Measurements from ENCODE around the gene CDADC1. TPM values are rescaled to one million over a fixed set of nuclear protein-coding genes. Genes with fewer than 3 reads are reported as not detected.

CDADC1 gene
- total and polyA plus RNA-seq, 2 experiments from 2014 or later: 9.1 to 12.7 TPM

DNA sequence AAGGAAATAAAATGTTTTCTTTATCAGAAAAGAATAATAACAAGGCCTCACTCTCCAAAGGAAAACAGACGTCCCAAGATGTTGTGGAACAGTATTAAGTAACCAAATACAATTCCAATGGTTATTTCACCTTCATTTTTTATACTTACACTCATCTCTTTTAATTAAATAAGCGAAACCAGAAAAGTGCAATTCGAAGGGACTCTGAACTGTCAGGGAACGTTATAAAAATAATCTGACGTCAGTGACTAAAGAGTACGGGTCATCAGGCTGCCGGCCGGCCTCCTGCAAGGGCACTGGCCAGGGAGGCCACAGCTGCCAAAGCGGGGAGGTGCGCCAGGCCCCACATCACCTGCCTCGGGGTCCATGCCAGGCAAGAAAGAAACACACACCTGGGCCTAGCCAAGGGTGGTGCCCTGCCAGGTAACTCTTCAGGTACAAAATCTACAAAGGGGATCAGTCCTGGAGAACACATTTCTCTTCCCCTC lies 61.2 kb downstream of the CDADC1 start:
- TF ChIP-seq CTCF (IDR thresholded peaks at IDR 0.05; ENCODE audit: low read depth, low read length): no peak
- Histone ChIP-seq H3K36me3 (peaks cover 8% of the 10 kb centered on the region), H3K4me3 (no peak overlapping the region), H3K4me1 (ENCODE audit: low read depth) (no peaks in the 10 kb centered on the region), H3K9me3 (ENCODE audit: low read depth) (no peaks in the 10 kb centered on the region), H3K27me3 (no peaks in the 10 kb centered on the region), H3K27ac (no peak overlapping the region)
- no peak for DNase-seq (ENCODE audit: low read depth in 1 of 2, low spot score in 1 of 2)

- TF ChIP-seq CTCF (IDR thresholded peaks at IDR 0.05; ENCODE audit: low read depth, low read length): no peak
- Histone ChIP-seq H3K4me1 (ENCODE audit: low read depth) (no peaks in the 10 kb centered on the region), H3K27me3 (no peaks in the 10 kb centered on the region), H3K9me3 (ENCODE audit: low read depth) (no peaks in the 10 kb centered on the region), H3K36me3 (peaks cover 8% of the 10 kb centered on the region), H3K27ac (no peak overlapping the region), H3K4me3 (no peak overlapping the region)
- DNase-seq (ENCODE audit: low read depth in 1 of 2, low spot score in 1 of 2): no peak
Observed at GRCh38 chr13:49310251-49310650, 62.5 kb downstream of the CDADC1 start.

- Histone ChIP-seq H3K36me3 (peaks cover 8% of the 10 kb centered on the region), H3K4me3 (no peak overlapping the region), H3K9me3 (ENCODE audit: low read depth) (no peaks in the 10 kb centered on the region), H3K4me1 (ENCODE audit: low read depth) (no peaks in the 10 kb centered on the region), H3K27me3 (no peaks in the 10 kb centered on the region), H3K27ac (no peak overlapping the region)
- no peak for TF ChIP-seq CTCF (IDR thresholded peaks at IDR 0.05; ENCODE audit: low read depth, low read length)
- no peak for DNase-seq (ENCODE audit: low read depth in 1 of 2, low spot score in 1 of 2)
Observed at GRCh38 chr13:49311816-49312215, 64.1 kb downstream of the CDADC1 start.

DNA sequence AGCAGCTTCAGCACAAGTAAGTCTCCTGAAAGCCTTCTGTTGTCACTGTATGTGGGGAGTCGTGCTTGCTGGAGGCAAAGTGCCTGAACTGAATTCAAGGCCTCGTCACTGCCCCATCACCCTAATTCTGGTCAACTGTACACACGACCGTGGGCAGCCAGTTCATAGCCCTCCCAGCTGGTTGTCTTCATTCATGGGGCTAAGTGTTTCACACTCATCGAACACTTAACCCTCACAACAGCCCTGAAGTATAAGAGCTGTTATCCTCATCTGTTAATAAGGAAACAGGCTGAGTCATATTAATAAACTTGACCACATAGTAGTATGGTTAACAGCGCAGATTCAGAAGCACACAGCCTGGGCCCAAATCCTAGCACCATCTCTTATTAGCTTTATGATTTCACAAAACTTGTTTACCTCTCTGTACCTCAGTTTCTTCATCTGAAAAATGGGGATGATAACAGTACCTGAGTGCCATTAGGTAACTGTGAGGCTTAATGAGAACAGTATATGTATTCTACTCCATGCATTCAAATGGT lies 66.7 kb downstream of the CDADC1 start:
- H3K4me1 ChIP-seq (ENCODE audit: low read depth): no peaks in the 10 kb centered on the region
- no peak overlapping the region for H3K4me3 ChIP-seq
- no peak overlapping the region for H3K27ac ChIP-seq
- no peaks in the 10 kb centered on the region for H3K27me3 ChIP-seq
- H3K36me3 ChIP-seq: peaks cover 8% of the 10 kb centered on the region
- peak in 1 of 2 donors; percentile 45 for DNase-seq (ENCODE audit: low read depth in 1 of 2, low spot score in 1 of 2)
- TF ChIP-seq CTCF (IDR thresholded peaks at IDR 0.05; ENCODE audit: low read depth, low read length): no peak
- no peaks in the 10 kb centered on the region for H3K9me3 ChIP-seq (ENCODE audit: low read depth)

- Histone ChIP-seq H3K9me3 (ENCODE audit: low read depth) (no peaks in the 10 kb centered on the region), H3K27ac (no peak overlapping the region), H3K4me3 (no peak overlapping the region), H3K27me3 (no peaks in the 10 kb centered on the region), H3K36me3 (peaks cover 4% of the 10 kb centered on the region), H3K4me1 (ENCODE audit: low read depth) (no peaks in the 10 kb centered on the region)
- TF ChIP-seq CTCF (IDR thresholded peaks at IDR 0.05; ENCODE audit: low read depth, low read length): no peak
- DNase-seq (ENCODE audit: low read depth in 1 of 2, low spot score in 1 of 2): no peak
Observed at GRCh38 chr13:49315036-49315565, 67.4 kb downstream of the CDADC1 start.

Measured in cardiac muscle cell (in vitro differentiated cells and primary cell).